Colonic mucosa (tissue), 4 donors: ENCODE results near the gene RACGAP1. TPM values are rescaled to one million over a fixed set of nuclear protein-coding genes. Genes with fewer than 3 reads are reported as not detected.
A peak's percentile ranks its signal among the peaks of the same experiment; 100 is the strongest.

Experiments
- DNase-seq: peaks from one replicate; pipeline ENCODE4 v3.0.0-alpha.2; 2020
- H3K27ac ChIP-seq: fragments of 200-600 bp; one replicate; pipeline ENCODE4 v1.8.0; 2021
- H3K27me3 ChIP-seq: fragments of 200-600 bp; one replicate; pipeline ENCODE4 v1.8.0; 2021
- H3K36me3 ChIP-seq: fragments of 200-600 bp; one replicate; pipeline ENCODE4 v1.8.0; 2021
- H3K4me1 ChIP-seq: fragments of 200-600 bp; one replicate; pipeline ENCODE4 v1.8.0; 2021; ENCODE audit warnings: mild to moderate bottlenecking
- H3K4me3 ChIP-seq: fragments of 200-600 bp; one replicate; pipeline ENCODE4 v1.8.0; 2021
- H3K9ac ChIP-seq, 2 donors: one replicate each; pipeline ENCODE4 v1.7.0; 2013; ENCODE audit warnings: control low read depth in 2 of 2, low read depth in 2 of 2, low read length in 2 of 2
- H3K9me3 ChIP-seq: fragments of 200-600 bp; one replicate; pipeline ENCODE4 v1.8.0; 2021
- CTCF ChIP-seq: fragments of 200-600 bp; IDR thresholded peaks from one replicate; pipeline ENCODE4 v1.8.0; 2022; ENCODE audit warnings: antibody characterized with exemption, mild to moderate bottlenecking
- intact Hi-C: fragments of 100-400 bp; cut with DNase I; formaldehyde crosslinking; loops from one replicate; pipeline ENCODE4 v1.14.1; 2022
- total RNA-seq, 2 donors: library from RNA; stranded (reverse); fragmentation: NEBNext Ultra II Directional in 1 of 2; extraction: Animal tissue kit (Norgen Biotek cat#: 25700) in 1 of 2; gene quantifications; one replicate each; pipeline ENCODE4 v1.2.1, GENCODE V29; 2021
- donor health status: healthy.
- donor health status: DM: no; HTN: no; CAD: no.
- donor health status: DM: no; HTN: no; CAD: no.

RACGAP1 gene
- total RNA-seq, 2 donors from 2014 or later = 36.2 to 83.8 TPM

GRCh38 chr12:50050410-50051098 lies 25.3 kb upstream of the RACGAP1 start:
- H3K4me3 ChIP-seq = no peak overlapping the region
- H3K9ac ChIP-seq = no peak overlapping the region
- H3K36me3 ChIP-seq = no peaks in the 10 kb centered on the region
- H3K4me1 ChIP-seq = no peaks in the 10 kb centered on the region
- DNase-seq = peak; percentile 45
- H3K9me3 ChIP-seq = no peaks in the 10 kb centered on the region
- H3K27me3 ChIP-seq = no peaks in the 10 kb centered on the region
- intact Hi-C loops = no loop called here
- no peak for TF ChIP-seq CTCF
- H3K27ac ChIP-seq = no peak overlapping the region

DNA sequence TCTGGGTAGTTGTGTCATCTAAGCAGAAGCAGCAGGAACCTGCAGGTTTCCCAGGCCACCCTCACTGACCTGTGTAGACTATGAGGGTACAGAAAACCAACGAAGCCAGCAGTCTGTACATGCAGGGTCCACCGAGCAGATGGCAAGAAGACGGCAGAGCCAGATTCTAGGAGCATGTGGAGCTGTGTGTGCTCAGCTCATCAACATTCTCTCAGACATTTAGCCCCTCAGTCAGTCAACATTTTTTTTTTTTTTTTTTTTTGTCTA lies 24.8 kb upstream of the RACGAP1 start:
- H3K27me3 ChIP-seq = no peaks in the 10 kb centered on the region
- no peak overlapping the region for H3K9ac ChIP-seq
- TF ChIP-seq CTCF = no peak
- no peak for DNase-seq
- H3K4me1 ChIP-seq = no peaks in the 10 kb centered on the region
- no peaks in the 10 kb centered on the region for H3K9me3 ChIP-seq
- intact Hi-C loops = no loop called here
- H3K4me3 ChIP-seq = no peak overlapping the region
- H3K27ac ChIP-seq = no peak overlapping the region
- no peaks in the 10 kb centered on the region for H3K36me3 ChIP-seq

DNA sequence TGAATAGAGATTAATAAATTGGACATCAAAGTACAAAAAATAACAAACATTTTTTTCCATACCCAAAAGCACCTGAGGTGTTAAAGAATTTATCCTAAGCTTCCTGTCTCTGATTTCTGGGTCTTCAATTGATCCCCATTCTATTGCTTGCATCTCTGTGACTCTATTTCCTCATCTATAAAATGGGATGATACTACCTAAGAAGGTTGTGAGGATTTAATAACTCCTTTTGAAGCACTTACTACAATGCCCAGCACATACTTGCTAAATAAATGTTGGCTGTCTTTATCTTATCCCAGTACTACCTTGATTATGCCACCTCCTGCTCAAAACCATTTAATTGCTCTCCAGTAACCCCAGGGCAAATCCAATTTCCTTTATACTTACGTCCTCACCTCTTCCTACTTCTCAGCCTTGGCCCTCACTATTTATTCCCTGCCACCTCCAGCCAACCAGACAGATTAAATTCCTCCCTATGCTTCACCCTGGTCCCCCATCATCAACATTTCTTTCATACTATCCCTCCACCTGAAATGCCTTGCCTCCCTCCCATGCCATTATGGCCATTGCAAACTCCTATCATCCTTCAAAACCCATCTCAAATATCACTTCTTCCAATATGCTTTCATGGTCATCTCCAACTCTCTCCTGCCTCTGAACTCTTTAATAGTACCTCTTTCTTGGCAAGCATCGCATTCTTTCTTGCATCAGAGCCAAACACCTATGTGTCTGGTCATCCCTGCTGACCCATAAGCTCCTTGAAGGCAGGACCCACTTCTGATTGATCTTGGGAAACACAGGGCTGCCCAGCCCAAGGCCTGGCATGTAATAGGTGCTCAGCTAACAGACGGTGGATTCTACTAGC lies 24.2 kb upstream of the RACGAP1 start:
- Histone ChIP-seq H3K9me3 (no peaks in the 10 kb centered on the region), H3K4me1 (no peaks in the 10 kb centered on the region), H3K36me3 (no peaks in the 10 kb centered on the region), H3K27ac (no peak overlapping the region), H3K27me3 (no peaks in the 10 kb centered on the region), H3K4me3 (no peak overlapping the region), H3K9ac (no peak overlapping the region)
- intact Hi-C loops = no loop called here
- no peak for TF ChIP-seq CTCF
- DNase-seq = no peak

- Histone ChIP-seq H3K36me3 (no peaks in the 10 kb centered on the region), H3K4me1 (no peaks in the 10 kb centered on the region), H3K27me3 (no peaks in the 10 kb centered on the region), H3K9me3 (no peaks in the 10 kb centered on the region), H3K9ac (no peak overlapping the region), H3K4me3 (no peak overlapping the region), H3K27ac (no peak overlapping the region)
- TF ChIP-seq CTCF = no peak
- intact Hi-C loops = no loop called here
- DNase-seq = no peak
Measured at GRCh38 chr12:50047693-50048250, 22.5 kb upstream of the RACGAP1 start.

GRCh38 chr12:50043854-50044253 lies 18.6 kb upstream of the RACGAP1 start:
- Histone ChIP-seq H3K27ac (no peak overlapping the region), H3K9ac (no peak overlapping the region), H3K36me3 (no peaks in the 10 kb centered on the region), H3K4me1 (no peaks in the 10 kb centered on the region), H3K27me3 (no peaks in the 10 kb centered on the region), H3K9me3 (no peaks in the 10 kb centered on the region), H3K4me3 (no peak overlapping the region)
- DNase-seq = no peak
- intact Hi-C loops = no loop called here
- no peak for TF ChIP-seq CTCF
